GM21825 (cell line): ENCODE results near the gene MTAP.
"Not testable (repeated sequence)": the region's sequence is repeated elsewhere in the genome, so short reads cannot be mapped to it uniquely, and the experiment has no call there.

Experiments used
- ATAC-seq: cut with Tn5 transposase; IDR thresholded peaks from one replicate; pipeline ENCODE4 v1.9.1; 2021; ENCODE audit warnings: mild to moderate bottlenecking, moderate library complexity; ENCODE audit not compliant: unreplicated experiment

Gene MTAP

GRCh38 chr9:21904776-21905175 is 102.3 kb downstream of the MTAP start:
- no peak for ATAC-seq

- ATAC-seq: no peak
Observed at GRCh38 chr9:21906213-21906612, 103.8 kb downstream of the MTAP start.

GRCh38 chr9:21906881-21907280 is 104.4 kb downstream of the MTAP start:
- ATAC-seq: no peak

GRCh38 chr9:21919377-21920362 is 117.2 kb downstream of the MTAP start:
- peak; percentile 82 for ATAC-seq

GRCh38 chr9:21923694-21924093 is 121.3 kb downstream of the MTAP start:
- ATAC-seq: no peak

- ATAC-seq: no peak
Observed at GRCh38 chr9:21927752-21928151, 125.3 kb downstream of the MTAP start.

GRCh38 chr9:21931428-21931827 is 129.0 kb downstream of the MTAP start:
- no peak for ATAC-seq

GRCh38 chr9:21933281-21933680 is 130.8 kb downstream of the MTAP start:
- no peak for ATAC-seq

- no peak for ATAC-seq
Observed at GRCh38 chr9:21933865-21934264, 131.4 kb downstream of the MTAP start.

GRCh38 chr9:21935631-21936030 is 133.2 kb downstream of the MTAP start:
- ATAC-seq: no peak

- no peak for ATAC-seq
Observed at GRCh38 chr9:21936161-21936560, 133.7 kb downstream of the MTAP start.

GRCh38 chr9:21941337-21941995 is 139.0 kb downstream of the MTAP start:
- ATAC-seq: no peak

- ATAC-seq: no peak
Observed at GRCh38 chr9:21943464-21943863, 141.0 kb downstream of the MTAP start.

GRCh38 chr9:21945606-21946005 is 143.2 kb downstream of the MTAP start:
- no peak for ATAC-seq

GRCh38 chr9:21958833-21959232 is 156.4 kb downstream of the MTAP start:
- ATAC-seq: no peak

- not testable (repeated sequence) for ATAC-seq
Observed at GRCh38 chr9:21959268-21959667, 156.8 kb downstream of the MTAP start.

- ATAC-seq: no peak
Observed at GRCh38 chr9:21961569-21961968, 159.1 kb downstream of the MTAP start.

- ATAC-seq: peak; percentile 58
Observed at GRCh38 chr9:21964925-21965385, 162.5 kb downstream of the MTAP start.

- peak; percentile 92 for ATAC-seq
Observed at GRCh38 chr9:21965401-21965951, 163.0 kb downstream of the MTAP start.

GRCh38 chr9:21966140-21966851 is 163.9 kb downstream of the MTAP start:
- no peak for ATAC-seq

- ATAC-seq: no peak
Observed at GRCh38 chr9:21967169-21967568, 164.7 kb downstream of the MTAP start.
